ENCODE results near the gene FOXJ2.
"Not testable (repeated sequence)": the region's sequence is repeated elsewhere in the genome, so short reads cannot be mapped to it uniquely, and the experiment has no call there.

FOXJ2 gene

DNA sequence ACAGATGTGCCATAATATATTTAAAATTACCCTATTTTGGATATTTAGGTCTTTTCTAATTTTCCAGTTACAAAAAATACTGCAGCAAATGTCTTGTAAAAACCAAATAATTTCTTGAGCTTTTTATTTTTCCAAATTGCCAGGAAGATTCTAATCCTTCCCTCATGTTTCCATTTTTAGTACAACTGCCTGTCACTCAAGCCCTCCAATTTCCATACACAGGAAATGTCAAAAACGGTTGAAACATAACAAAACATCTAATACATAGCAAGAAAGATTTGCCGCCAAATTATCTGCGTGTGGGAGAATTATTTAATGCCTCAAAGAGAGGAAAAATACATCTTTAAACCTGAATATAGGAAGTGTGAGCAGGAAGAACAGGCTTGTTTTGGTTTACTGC lies 2.3 kb upstream of the FOXJ2 start:
- no peak for DNase-seq (ENCODE audit: low spot score)

DNA sequence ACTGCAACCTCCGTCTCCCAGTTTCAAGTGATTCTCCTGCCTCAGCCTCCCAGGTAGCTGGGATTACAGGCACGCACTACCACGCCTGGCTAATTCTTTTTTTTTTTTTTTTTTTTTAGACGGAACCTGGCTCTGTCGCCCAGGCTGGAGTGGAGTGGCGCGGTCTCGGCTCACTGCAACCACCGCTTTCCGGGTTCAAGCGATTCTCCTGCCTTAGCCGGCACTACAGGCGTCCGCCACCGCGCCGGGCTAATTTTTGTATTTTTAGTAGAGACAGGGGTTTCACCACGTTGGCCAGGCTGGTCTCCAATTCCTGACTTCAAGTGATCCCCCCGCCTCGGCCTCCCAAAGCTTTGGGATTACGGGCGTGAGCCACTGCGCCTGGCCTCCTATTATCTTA lies 1.5 kb upstream of the FOXJ2 start:
- DNase-seq (ENCODE audit: low spot score): not testable (repeated sequence)

DNA sequence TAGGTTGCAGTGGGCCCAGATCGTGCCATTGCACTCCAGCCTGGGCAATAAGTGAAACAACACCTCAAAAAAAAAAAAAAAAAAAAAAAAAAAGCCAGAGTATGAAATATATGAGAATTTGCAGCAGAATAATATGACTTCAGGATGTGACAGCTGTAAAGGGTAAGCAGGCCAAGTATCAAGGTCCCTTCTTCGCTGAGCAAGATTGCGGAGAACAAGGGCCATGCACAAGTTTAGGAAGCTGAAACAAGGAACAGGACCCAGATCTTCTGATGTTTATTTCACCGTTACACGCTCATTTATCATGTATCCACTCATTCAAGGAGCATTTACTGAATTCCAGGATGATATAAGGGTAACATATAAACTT lies 659 bp upstream of the FOXJ2 start:
- no peak for DNase-seq (ENCODE audit: low spot score)

DNA sequence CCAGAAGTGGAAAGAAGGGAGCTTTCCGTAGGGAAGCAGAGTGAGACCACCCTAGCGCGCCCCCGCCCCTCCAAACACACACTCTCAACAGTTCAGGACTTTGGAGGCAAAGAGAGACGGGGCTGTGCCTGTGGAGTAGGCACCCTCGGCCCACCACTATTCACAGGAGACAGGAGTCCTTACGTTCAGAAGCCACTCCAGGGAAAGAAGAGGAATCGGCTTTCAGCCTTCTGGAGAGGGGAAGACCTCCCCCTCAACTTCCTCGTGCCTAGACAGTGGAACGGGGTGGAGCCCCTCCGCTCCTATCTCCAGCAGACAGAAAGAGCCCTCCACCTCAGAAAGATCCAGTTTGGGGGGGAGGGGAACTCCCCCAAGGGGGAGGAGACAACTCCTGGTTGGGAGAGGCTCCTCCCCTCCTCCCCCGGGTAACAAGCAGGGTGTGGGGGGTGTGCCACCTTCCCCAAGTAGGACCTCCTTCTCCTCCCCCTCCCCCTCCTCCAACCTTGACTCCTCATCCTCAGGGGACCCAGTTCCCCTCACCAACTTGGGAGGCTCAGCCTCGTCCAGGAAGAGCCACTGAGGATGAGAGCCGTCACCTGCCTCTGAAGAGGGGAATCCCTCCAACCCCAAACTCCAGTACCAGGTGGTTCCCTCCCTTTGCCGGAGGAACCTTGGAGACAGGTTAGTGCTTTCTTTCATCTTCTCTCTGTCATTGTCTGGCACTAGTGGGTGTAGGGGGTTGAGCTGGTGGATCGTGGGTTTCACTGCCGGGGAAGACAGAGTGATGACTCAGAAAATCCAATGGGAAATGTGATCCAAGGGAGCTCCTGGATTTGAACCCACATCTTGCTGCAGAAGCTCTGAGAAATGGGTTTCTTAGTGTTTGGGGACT lies 883 bp downstream of the FOXJ2 start:
- peak; percentile 62 for DNase-seq (ENCODE audit: low spot score)

DNA sequence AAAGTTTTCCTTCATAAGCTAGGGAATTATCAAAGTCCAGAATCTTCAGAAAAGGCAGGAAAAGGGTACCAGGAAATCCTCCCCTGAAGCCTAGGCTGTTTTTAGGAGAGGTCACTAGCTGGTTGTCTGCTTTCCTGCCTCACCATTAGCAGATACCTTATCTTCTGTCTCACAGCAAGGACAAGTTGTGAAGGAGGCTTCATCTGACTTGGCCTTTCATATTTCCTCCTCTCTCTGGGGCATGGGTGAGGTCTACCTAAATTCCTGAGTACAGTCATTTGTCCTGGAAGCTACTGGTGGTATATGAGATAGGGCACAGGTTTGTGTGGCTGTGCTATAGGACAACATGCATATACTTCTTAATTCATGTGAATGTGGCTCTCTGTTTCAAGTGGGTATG lies 2.3 kb downstream of the FOXJ2 start:
- no peak for DNase-seq (ENCODE audit: low spot score)

DNA sequence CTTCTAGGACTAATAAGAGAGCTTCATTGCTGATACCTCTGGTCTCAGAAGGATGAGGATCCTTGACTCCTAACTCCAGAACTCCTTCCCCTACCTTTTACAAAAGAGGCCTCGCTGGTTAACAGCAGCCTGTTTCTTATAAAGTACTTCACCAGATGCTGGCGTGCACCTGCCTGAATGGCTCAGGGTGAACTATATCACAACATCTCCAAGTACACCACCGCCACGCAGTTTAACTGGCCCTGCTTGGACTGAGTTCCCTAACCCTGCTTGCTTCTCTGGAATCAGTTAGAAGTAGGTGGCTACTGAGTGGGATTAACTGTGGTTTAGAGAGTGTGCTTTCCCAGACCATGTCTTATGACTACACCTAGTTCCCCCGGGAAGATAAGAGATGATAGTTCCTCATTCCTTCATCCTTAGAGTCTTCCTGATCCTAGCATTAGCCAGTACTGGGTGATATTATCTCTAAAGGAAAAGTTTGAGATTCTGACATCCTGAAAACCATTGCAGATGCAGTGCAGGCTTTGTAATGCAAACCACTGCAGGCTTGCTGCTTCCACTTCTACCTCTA lies 3.0 kb downstream of the FOXJ2 start:
- no peak for DNase-seq (ENCODE audit: low spot score)

DNA sequence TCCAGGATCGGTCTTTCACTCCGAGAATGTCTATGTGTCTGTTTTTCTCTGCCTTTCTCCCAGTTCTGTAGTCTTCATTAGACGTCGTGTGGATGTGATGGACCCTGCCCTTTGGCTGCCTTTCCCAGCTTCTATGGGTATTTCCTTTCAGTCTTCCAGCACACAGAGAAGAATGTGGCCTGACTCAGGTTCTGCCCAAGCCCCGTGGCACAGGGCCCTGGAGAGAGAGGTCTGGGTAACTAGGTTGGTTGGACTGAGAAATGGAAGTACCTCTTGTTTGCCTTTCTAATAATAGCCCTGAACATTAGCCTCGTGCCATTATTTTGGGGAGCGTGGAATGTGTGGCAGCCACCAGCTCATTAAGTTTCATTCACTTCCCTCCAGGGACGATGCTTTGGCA lies 3.8 kb downstream of the FOXJ2 start:
- no peak for DNase-seq (ENCODE audit: low spot score)

DNA sequence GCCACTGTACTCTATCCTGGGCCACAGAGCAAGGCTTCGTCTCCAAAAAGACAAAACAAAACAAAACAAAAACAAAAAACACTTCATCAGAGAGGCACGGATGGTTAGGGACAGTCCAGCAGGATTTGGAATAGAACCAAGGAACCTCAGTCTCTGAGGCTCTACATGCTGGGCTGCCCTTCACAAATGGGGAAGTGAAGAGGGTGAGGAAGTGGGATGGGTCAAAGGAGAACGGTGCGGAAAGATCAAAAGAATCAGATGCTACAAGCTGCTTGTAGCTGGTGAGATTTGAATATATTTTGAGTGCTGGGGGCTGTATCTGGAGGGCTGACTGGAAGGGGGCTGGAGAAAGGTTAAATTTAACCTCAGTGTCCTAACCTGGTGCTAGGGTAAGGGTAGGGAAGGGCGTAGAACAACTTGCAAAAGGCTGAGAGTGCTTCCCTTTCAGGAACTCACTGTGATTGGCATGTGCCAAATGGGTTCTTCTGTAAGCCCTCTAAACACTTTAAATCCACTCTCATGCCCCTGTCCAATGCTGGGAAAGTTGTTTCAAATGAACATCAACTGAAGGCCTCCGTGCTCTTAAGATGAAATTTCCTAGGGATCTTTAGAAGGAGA lies 4.6 kb downstream of the FOXJ2 start:
- no peak for DNase-seq (ENCODE audit: low spot score)

DNA sequence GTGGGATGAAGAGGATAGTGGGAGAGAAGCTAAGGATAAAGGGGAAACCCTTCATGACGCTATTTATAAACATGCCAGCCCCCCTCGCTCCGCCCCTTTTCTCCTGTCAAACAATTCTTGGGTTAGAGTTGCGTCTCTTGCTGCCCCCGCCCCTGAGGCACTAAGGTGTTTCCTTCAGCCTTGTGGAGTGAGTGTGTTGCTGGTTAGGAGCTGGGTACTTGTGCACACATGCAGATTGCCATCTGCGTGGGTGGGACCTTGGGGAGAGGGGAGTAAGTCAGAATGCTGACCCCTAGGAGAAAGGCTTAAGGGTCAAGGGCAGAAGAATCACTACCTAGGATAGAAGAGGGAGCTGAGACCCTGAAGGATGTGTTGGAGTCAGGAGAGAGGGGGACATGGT lies 5.4 kb downstream of the FOXJ2 start:
- no peak for DNase-seq (ENCODE audit: low spot score)

DNA sequence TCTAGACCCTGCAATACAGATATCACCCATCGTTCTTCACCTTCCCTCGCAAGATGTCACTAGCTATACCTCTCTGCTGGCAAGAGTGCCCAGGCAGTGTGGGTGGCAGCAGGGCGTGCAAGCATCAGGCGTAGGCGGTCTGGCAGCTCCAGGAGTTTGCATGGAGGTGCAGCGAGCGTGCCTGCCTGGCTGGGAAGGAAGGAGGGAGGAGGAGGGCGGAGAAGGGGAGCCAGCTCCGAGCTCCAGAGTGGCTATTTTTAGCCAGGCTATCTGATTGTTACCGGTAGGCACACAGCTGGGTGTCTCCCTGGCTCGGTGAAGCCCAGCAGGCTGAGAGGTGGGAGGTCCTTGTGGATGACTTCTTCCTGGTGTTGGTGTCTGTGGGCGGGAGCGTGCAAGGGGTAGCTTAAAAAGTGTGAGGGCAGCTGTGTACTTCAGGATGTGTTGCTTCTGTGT lies 6.2 kb downstream of the FOXJ2 start:
- DNase-seq (ENCODE audit: low spot score): peak; percentile 85

DNA sequence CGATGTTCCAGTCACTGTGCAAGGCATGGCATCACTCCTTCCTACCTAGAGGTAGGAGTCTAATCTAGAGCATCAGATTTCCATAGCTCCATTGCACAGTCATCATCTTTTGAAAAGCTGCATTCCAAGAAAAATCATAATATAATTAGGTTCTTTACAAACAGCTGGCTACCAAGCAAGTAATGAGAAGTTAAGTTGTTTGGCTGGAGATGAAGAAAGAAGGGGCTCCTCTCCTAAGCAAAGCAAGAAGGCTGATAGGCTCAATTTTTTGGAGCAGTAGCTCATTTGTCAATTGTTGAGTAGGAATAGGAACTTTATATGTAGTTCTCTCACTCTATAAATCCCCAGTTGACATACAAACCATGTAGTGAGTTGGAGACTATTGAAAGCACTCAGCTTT lies 8.3 kb downstream of the FOXJ2 start:
- no peak for DNase-seq (ENCODE audit: low spot score)

DNA sequence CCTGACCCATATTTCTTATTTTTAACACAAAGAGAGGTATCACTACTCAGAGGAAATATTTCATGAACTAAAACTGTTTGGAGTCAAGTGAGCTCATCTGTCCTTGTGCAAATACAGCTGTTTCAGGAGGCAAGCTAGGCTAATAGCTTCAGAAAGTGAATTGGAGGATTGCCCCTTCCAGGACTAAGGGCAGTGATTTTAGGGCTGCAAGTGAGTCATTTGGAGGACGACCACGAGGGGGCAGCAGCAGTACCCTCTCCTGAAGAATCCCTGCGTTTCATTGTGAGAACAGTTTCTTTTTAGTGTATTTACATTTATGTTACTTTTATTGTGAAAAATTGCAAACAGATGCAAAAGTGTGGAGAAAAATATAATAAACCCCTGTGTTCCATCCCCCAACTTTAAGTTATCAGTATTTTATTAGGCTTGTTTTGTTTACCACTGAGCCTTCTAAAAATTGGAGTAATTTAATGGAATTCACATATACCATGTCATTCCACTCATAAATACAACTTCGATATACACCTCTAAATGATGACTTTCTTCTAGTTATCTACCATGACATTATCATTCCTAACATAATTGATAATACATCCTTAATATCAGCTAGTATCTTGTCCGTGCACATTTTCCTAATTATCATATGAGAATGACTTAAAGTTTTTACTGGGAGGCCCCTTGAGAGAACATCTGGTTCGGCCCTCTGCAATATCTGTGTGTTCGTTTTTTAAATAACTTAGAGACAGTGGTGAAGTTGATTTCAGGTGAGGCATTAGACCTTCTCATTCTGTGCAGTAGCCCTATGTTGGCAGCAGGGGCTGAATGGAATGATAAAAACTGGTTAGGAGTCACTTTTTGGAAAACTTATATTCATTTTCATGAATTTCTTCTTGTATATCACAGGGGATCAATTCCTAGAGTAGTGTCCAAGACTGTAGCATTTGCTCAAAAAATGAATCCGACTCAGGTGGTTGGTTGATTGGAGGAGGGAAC lies 13.7 kb downstream of the FOXJ2 start:
- peak; percentile 86 for DNase-seq (ENCODE audit: low spot score)

DNA sequence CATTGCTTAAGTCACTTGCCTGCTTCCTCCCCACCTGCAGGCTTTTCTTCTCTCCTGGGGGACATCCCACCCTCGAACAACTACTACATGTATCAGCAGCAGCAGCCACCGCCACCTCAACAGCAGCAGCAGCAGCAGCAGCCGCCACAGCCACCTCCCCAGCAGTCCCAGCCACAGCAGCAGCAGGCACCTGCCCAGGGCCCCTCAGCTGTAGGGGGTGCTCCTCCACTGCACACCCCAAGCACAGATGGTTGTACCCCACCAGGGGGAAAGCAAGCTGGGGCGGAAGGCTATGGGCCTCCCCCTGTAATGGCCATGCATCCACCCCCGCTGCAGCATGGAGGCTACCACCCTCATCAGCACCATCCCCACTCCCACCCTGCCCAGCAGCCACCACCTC lies 15.3 kb downstream of the FOXJ2 start:
- DNase-seq (ENCODE audit: low spot score): no peak

DNA sequence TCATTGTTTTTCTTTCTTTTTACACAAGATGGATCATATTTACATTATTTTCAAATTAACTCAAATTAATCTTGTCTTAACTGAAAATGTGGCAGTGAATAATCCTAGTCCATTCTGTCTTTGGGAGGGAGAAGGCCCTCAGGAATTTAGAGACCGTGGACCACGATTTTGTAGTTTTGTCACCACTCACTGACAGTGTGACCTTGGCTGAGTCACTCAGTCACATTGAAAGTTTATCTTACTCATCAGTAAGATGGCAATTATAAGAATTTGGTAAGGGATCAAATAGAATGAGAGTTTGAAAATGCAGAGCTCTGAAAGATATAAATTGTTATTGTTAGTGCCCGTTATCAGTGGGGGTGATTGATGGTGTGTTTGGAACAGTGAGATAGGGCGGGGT lies 16.4 kb downstream of the FOXJ2 start:
- DNase-seq (ENCODE audit: low spot score): no peak

DNA sequence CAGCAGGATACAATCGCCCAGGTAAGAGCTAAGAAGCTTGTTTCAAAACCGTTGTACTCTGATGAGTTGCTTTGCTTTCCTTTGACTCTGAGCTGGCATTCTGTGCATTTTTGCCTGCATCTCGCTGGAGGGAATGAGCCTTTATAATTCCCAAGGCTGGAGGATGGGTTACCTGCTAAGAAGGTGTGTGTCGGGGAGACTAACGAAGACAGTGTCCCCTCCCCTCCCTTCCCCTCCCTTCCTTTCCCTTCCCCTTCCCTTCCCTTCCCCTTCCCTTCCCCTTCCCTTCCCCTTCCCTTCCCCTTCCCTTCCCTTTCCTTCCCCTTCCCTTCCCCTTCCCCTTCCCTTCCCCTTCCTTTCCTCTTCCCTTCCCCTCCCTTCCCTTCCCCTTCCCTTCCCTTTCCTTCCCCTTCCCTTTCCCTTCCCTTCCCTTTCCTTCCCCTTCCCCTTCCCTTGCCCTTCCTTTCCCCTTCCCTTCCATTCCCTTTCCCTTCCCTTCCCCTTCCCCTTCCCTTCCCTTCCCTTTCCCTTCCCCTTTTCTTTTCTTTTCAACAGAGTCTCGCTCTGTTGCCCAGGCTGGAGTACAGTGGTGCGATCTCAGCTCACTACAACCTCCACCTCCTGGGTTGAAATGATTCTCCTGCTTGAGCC lies 18.2 kb downstream of the FOXJ2 start:
- DNase-seq (ENCODE audit: low spot score): no peak

DNA sequence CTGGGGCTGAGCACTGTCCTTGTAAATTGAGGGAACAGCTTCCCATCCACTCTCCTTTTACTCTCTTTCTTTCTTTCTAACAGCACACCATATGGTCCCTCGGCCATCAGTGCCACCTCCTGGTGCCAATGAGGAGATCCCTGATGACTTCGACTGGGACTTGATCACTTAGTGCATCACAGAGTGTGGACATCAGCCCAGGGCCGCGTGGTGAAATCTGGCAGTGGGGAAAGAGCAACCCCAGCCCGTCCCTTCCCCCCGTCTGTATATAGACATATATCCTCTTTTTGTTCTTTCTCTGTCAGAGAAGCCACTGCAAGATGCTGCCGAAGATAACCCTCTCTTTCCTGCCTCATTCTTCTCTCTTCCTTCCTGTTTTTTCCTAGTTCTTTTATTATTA lies 20.2 kb downstream of the FOXJ2 start:
- peak; percentile 22 for DNase-seq (ENCODE audit: low spot score)

DNA sequence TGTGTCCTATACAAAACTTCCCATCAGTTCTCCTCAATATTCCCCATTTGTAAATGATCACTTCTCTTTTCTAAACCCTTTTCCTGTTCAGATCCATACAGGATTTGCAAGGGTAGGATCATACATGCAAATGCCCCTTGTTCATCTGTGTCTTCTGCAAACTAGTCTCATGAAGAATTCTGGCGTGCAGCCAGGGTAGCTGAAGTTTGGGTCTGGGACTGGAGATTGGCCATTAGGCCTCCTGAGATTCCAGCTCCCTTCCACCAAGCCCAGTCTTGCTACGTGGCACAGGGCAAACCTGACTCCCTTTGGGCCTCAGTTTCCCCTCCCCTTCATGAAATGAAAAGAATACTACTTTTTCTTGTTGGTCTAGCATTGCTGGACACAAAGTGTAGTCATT lies 22.3 kb downstream of the FOXJ2 start:
- DNase-seq (ENCODE audit: low spot score): no peak

DNA sequence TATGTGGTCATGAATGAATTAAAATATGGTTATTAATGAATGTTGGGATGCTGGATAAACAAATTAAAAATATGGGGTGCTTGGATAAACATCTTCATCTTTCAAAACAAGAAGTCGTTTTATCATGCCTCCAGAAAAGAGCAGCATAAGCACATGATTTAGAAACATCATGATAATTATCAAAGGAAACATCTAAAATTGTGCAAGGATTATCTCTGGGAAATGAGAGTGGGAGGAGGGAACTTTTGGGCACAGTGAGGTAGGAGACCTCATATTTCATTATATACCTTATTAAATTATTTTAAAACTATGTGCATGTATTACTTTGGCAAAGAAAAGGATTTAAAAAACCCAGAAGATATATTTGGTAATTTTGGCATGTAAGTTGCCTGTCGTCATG lies 24.8 kb downstream of the FOXJ2 start:
- DNase-seq (ENCODE audit: low spot score): no peak

DNA sequence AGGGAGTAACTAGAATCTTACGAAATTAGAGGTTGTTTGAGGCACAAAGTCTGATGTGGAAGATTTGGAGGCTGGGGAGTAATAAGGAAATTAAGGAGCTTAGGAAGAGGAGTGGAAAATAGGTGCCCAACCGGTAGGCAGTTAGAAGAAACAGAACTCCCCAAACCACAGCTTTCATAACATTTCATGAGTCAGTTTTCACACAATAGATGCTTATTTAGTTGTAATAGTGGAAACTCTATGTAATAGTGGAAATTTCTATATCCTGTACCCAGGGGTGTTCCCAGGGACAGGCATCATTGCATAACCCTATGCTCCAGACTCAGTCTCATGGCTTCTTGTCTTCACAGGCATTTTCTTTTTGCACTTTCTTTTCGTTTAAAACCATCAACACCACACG lies 25.3 kb downstream of the FOXJ2 start:
- DNase-seq (ENCODE audit: low spot score): no peak

DNA sequence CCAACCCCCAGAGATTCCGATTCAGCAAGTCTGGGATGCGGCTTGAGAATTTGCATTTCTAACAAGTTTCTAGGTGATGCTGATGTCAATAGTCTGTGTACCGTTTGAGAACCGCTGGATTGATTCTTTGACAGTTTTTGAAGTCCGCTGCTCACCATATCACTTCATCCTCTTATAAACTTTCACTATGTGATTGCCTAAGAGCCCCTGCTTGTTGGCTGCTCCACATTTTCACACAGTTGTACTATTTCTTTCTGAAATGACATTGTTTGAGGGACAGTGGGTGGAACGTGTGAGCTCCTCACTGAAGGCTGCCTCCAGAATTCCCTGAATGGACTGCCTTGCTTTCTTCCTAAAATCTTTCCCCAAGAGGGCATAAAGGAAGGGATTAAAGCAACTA lies 26.0 kb downstream of the FOXJ2 start:
- no peak for DNase-seq (ENCODE audit: low spot score)

DNA sequence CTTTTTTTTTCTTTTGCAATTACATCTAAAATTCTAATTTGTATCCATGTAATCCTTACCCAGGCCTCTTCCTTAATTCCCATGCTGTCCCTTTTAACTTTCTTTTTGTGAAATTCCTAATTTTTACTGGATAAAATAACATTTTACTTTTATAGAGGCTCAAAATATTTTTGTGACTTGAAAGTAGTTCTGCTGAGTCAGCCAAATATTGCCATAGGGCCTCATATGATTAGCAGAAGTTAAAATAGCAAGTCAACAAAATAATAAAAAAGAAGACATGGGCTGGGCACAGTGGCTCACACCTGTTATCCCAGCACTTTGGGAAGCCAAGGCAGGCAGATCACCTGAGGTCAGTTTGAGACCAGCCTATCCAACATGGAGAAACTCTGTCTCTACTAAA lies 31.6 kb downstream of the FOXJ2 start:
- no peak for DNase-seq (ENCODE audit: low spot score)

All from cerebellar cortex (tissue), 1 donor.